HFFc6 (cell line): ENCODE measurements around the gene EME1. TPM values are rescaled to one million over a fixed set of nuclear protein-coding genes. Genes with fewer than 3 reads are reported as not detected.
"Not testable (repeated sequence)": the region's sequence is repeated elsewhere in the genome, so short reads cannot be mapped to it uniquely, and the experiment has no call there.

Source experiments
- DNase-seq: peaks from one replicate; pipeline ENCODE4 v3.0.0-alpha.2; 2018
- H3K27ac Mint-ChIP-seq: 2 replicates; pipeline ENCODE4 v1.8.0; 2020; ENCODE audit warnings: mild to moderate bottlenecking, mixed read lengths
- H3K27me3 Mint-ChIP-seq: 2 replicates; pipeline ENCODE4 v1.8.0; 2021; ENCODE audit warnings: mild to moderate bottlenecking, moderate library complexity, mixed read lengths; ENCODE audit not compliant: insufficient read depth
- H3K36me3 Mint-ChIP-seq: 2 replicates; pipeline ENCODE4 v1.8.0; 2021; ENCODE audit warnings: low read depth, mixed read lengths
- H3K4me1 Mint-ChIP-seq: 2 replicates; pipeline ENCODE4 v1.8.0; 2020; ENCODE audit warnings: low read depth, mixed read lengths
- H3K4me3 Mint-ChIP-seq: 2 replicates; pipeline ENCODE4 v1.8.0; 2020; ENCODE audit warnings: mild to moderate bottlenecking, moderate library complexity, mixed read lengths
- H3K9me3 Mint-ChIP-seq: 2 replicates; pipeline ENCODE4 v1.8.0; 2020; ENCODE audit warnings: mild to moderate bottlenecking, mixed read lengths
- total RNA-seq, 6 experiments: library from RNA; stranded (reverse); fragmentation: NEBNext Ultra II Directional; extraction: Animal tissue kit (Norgen Biotek cat#: 25700); gene quantifications; 2 replicates in 1 of 6; 3 replicates in 5 of 6; pipeline ENCODE4 v1.2.3, GENCODE V29; 2021
- TF ChIP-seq, protein P1 (sequence below): fragments of 200-600 bp; sonication (generic); IDR thresholded peaks from 2 replicates; pipeline ENCODE4 v1.5.0; 2021; ENCODE audit warnings: antibody characterized with exemption, mild to moderate bottlenecking

EME1 gene
- total RNA-seq, 6 experiments from 2014 or later, result 3.3 to 7.7 (median 6.5) TPM

- H3K9me3 Mint-ChIP-seq, result no peaks in the 10 kb centered on the region
- no peak overlapping the region for H3K27ac Mint-ChIP-seq
- no peak overlapping the region for H3K4me3 Mint-ChIP-seq
- H3K4me1 Mint-ChIP-seq, result no peaks in the 10 kb centered on the region
- H3K27me3 Mint-ChIP-seq, result peaks cover 25% of the 10 kb centered on the region
- no peak for DNase-seq
- TF ChIP-seq, protein P1, sequence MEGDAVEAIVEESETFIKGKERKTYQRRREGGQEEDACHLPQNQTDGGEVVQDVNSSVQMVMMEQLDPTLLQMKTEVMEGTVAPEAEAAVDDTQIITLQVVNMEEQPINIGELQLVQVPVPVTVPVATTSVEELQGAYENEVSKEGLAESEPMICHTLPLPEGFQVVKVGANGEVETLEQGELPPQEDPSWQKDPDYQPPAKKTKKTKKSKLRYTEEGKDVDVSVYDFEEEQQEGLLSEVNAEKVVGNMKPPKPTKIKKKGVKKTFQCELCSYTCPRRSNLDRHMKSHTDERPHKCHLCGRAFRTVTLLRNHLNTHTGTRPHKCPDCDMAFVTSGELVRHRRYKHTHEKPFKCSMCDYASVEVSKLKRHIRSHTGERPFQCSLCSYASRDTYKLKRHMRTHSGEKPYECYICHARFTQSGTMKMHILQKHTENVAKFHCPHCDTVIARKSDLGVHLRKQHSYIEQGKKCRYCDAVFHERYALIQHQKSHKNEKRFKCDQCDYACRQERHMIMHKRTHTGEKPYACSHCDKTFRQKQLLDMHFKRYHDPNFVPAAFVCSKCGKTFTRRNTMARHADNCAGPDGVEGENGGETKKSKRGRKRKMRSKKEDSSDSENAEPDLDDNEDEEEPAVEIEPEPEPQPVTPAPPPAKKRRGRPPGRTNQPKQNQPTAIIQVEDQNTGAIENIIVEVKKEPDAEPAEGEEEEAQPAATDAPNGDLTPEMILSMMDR, result no peak
- no peaks in the 10 kb centered on the region for H3K36me3 Mint-ChIP-seq
Measured at GRCh38 chr17:50406578-50406977, 33.5 kb downstream of the EME1 start.

DNA sequence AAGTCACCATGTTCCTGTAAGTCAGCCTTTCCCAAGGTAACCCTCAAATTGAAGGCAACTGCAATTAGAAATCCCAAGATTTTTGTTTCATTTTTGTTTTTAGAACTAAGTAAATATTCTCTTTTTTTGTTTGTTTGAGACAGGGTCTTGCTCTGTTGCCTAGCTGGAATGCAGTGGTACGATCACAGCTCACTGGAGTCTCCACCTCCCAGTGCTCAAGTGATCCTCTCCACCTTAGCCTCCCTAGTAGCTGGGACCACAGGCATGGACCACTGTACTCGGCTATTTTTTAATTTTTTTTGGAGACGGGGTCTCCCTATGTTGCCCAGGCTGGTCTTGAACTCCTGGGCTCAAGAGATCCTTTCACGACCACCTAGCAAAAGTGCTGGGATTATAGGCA is 34.9 kb downstream of the EME1 start:
- TF ChIP-seq, protein P1, result no peak
- Mint-ChIP-seq H3K36me3 (no peaks in the 10 kb centered on the region), H3K27ac (no peak overlapping the region), H3K9me3 (no peaks in the 10 kb centered on the region), H3K27me3 (peaks cover 25% of the 10 kb centered on the region), H3K4me3 (no peak overlapping the region), H3K4me1 (no peaks in the 10 kb centered on the region)
- no peak for DNase-seq

- TF ChIP-seq, protein P1, result no peak
- Mint-ChIP-seq H3K4me3 (no peak overlapping the region), H3K27me3 (peaks cover 8% of the 10 kb centered on the region), H3K4me1 (peaks cover 14% of the 10 kb centered on the region), H3K27ac (no peak overlapping the region), H3K36me3 (no peaks in the 10 kb centered on the region), H3K9me3 (no peaks in the 10 kb centered on the region)
- DNase-seq, result no peak
Measured at GRCh38 chr17:50412188-50412732, 39.2 kb downstream of the EME1 start.

DNA sequence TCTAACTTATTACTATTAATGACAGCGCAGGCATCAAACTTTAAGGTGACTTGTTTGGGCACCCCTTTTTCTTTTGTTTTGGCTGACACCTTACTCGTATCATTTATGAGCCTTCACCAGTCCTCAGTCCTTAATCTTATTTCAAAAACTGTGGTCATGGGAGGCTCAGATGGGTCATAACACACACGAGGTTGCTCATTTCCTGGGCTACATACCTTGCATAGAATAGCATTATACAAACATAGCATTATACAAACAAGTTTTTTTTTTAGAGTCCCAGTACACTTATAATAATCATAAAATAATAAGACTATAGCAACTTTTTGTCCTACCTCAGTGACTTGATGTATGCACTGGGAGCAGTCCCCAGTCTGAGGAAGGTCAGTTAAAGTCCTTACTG is 41.8 kb downstream of the EME1 start:
- Mint-ChIP-seq H3K4me1 (peaks cover 14% of the 10 kb centered on the region), H3K27me3 (peaks cover 2% of the 10 kb centered on the region), H3K9me3 (no peaks in the 10 kb centered on the region), H3K36me3 (no peaks in the 10 kb centered on the region), H3K27ac (peak overlapping the region; percentile 10; the same call in 1 of the 2 replicates), H3K4me3 (no peak overlapping the region)
- DNase-seq, result no peak
- TF ChIP-seq, protein P1, result no peak

DNA sequence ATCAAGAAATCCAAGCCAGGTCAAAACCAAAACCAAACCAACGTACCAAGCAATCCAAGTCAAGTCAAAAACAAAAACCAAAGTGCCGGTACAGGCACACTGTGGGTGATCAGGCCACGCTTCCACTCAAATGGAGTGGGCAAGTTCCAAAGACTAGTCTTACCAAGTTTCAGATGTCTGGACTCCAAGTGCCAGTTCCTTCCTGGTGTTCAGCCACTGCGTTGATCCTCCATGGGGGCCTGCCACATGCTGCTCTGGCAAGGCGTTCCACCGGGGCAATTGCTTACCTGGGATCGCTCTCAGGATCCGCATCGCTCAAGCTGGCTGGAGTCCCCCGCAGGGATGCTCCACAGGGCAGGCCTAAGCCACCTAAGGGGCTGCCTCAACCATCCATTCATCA is 46.5 kb downstream of the EME1 start:
- peaks cover 41% of the 10 kb centered on the region for H3K4me1 Mint-ChIP-seq
- H3K36me3 Mint-ChIP-seq, H3K27ac Mint-ChIP-seq, H3K4me3 Mint-ChIP-seq, H3K27me3 Mint-ChIP-seq, DNase-seq, H3K9me3 Mint-ChIP-seq: not testable (repeated sequence)

DNA sequence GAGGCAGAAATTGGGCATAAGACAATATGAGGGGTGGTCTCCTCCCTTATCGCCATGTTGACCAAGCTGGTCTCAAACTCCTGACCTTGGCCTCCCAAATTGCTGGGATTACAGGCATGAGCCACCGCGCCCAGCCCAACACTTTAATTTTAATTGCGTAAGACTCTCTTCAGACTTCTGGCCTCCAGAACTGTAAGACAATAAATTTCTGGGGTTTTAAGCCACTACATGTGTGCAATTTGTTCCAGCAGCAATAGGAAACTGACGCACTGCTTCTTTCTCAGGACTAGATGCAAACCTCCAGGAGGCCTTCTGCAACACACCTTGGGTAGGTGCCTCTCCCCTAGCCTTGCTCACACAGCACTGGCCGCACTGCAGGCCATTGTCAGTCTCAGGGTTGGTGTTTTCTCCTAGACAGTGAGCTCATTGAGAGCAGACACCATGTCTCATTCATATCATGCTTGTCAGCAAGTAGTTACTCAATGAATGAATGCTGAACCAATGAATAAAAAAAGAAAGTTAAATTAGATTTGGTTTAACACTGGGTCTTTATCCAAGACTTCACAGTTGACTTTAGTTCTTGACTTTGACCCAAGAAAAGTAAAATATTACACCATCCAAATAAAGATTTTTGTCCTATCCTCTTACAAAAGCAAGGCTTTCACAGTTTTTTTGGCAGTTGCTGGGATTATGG is 47.5 kb downstream of the EME1 start:
- no peak for DNase-seq
- TF ChIP-seq, protein P1, result no peak
- Mint-ChIP-seq H3K27ac (peak overlapping the region; percentile 82; the same call in 1 of the 2 replicates), H3K4me3 (peak overlapping the region; percentile 88; the same call in 1 of the 2 replicates), H3K36me3 (no peaks in the 10 kb centered on the region), H3K9me3 (no peaks in the 10 kb centered on the region), H3K27me3 (peaks cover 2% of the 10 kb centered on the region; the same call in 1 of the 2 replicates), H3K4me1 (peaks cover 43% of the 10 kb centered on the region)
